Measurements from ENCODE around the gene URB2.

DNA sequence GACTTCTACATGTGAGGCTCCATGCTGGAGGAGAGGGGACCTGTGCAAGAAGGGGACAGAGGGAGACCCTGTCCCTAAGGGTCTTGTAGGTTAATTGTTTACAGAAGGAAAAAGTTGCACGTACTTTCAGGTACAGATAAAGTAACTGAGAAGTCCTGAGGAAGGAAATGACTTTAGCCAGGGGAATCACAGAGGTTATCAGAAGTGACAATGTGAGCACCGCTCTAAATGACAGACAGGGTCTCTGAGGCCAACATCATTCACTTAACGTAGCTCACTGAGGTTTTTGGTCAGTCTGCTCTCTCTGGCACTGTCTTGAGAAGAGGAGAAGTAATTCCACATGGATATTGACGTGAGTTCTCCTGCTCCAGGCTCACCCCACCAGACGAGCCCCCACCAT, 12.1 kb upstream of the URB2 start:
- TF ChIP-seq EZH2phosphoT487 (IDR thresholded peaks at IDR 0.05; ENCODE audit: borderline replicate concordance), result no peak
- TF ChIP-seq, protein P1, sequence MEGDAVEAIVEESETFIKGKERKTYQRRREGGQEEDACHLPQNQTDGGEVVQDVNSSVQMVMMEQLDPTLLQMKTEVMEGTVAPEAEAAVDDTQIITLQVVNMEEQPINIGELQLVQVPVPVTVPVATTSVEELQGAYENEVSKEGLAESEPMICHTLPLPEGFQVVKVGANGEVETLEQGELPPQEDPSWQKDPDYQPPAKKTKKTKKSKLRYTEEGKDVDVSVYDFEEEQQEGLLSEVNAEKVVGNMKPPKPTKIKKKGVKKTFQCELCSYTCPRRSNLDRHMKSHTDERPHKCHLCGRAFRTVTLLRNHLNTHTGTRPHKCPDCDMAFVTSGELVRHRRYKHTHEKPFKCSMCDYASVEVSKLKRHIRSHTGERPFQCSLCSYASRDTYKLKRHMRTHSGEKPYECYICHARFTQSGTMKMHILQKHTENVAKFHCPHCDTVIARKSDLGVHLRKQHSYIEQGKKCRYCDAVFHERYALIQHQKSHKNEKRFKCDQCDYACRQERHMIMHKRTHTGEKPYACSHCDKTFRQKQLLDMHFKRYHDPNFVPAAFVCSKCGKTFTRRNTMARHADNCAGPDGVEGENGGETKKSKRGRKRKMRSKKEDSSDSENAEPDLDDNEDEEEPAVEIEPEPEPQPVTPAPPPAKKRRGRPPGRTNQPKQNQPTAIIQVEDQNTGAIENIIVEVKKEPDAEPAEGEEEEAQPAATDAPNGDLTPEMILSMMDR (conservative IDR thresholded peaks at IDR 0.05; ENCODE audit: low read length), result no peak

Data from Loucy (cell line).